ENCODE measurements around the gene ZNF358.

Gene ZNF358

DNA sequence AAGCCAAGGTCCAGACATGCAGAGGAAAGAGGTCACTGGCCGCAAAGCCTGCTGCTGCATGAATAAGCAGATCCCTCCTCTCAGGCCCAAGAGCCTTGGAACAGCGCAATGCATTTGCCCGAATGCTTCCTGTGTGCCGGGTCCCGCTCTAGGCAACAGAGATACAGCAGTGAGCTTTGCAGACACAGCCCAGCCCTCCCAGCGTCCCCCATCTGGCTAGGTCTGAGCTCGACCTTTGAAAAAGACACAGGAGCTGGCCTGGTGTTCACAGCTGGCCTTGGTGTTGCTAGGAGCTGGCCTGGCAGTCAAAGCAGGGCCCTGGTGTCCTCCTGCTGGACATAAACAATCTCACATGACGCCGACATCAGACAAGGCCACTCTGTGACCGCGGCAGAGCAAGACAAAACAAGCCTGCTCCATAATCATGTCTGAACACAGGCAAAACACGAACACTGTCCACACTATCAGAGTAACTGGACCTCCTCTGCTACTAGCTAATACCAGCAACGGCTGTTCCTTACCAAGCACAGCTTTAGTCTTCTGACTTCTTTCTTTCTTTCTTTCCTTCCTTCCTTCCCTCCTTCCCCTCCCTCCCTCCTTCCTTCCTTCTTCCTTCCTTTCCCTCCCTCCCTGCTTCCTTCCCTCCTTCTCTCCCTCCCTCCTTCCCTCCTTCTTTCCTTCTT lies 21.3 kb upstream of the ZNF358 start:
- TF ChIP-seq, protein P1, sequence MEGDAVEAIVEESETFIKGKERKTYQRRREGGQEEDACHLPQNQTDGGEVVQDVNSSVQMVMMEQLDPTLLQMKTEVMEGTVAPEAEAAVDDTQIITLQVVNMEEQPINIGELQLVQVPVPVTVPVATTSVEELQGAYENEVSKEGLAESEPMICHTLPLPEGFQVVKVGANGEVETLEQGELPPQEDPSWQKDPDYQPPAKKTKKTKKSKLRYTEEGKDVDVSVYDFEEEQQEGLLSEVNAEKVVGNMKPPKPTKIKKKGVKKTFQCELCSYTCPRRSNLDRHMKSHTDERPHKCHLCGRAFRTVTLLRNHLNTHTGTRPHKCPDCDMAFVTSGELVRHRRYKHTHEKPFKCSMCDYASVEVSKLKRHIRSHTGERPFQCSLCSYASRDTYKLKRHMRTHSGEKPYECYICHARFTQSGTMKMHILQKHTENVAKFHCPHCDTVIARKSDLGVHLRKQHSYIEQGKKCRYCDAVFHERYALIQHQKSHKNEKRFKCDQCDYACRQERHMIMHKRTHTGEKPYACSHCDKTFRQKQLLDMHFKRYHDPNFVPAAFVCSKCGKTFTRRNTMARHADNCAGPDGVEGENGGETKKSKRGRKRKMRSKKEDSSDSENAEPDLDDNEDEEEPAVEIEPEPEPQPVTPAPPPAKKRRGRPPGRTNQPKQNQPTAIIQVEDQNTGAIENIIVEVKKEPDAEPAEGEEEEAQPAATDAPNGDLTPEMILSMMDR (IDR thresholded peaks at IDR 0.05), result no peak
- Histone ChIP-seq H3K79me2 (no peaks in the 10 kb centered on the region), H2AFZ (peak overlapping the region; percentile 100), H3K9ac (no peak overlapping the region), H3K9me3 (ENCODE audit: control insufficient read depth, low read length) (no peaks in the 10 kb centered on the region), H3K27ac (peak overlapping the region; percentile 83), H3K4me3 (ENCODE audit: low read depth, low read length) (no peak overlapping the region), H3K36me3 (ENCODE audit: control insufficient read depth, insufficient read depth, low read length) (no peaks in the 10 kb centered on the region), H3K4me1 (peaks cover 11% of the 10 kb centered on the region), H3K27me3 (ENCODE audit: control insufficient read depth, insufficient read depth, low read length) (no peaks in the 10 kb centered on the region), H3K4me2 (ENCODE audit: low read length) (peak overlapping the region; percentile 51)

GRCh38 chr19:7497292-7497691 lies 18.6 kb upstream of the ZNF358 start:
- no peak overlapping the region for H3K9ac ChIP-seq
- H3K27ac ChIP-seq, result no peak overlapping the region
- TF ChIP-seq, protein P1 (IDR thresholded peaks at IDR 0.05), result peak; percentile 18
- no peak overlapping the region for H3K4me3 ChIP-seq (ENCODE audit: low read depth, low read length)
- H3K36me3 ChIP-seq (ENCODE audit: control insufficient read depth, insufficient read depth, low read length), result no peaks in the 10 kb centered on the region
- H3K4me1 ChIP-seq, result peaks cover 11% of the 10 kb centered on the region
- no peak overlapping the region for H2AFZ ChIP-seq
- no peaks in the 10 kb centered on the region for H3K9me3 ChIP-seq (ENCODE audit: control insufficient read depth, low read length)
- no peaks in the 10 kb centered on the region for H3K79me2 ChIP-seq
- no peak overlapping the region for H3K4me2 ChIP-seq (ENCODE audit: low read length)
- no peaks in the 10 kb centered on the region for H3K27me3 ChIP-seq (ENCODE audit: control insufficient read depth, insufficient read depth, low read length)

DNA sequence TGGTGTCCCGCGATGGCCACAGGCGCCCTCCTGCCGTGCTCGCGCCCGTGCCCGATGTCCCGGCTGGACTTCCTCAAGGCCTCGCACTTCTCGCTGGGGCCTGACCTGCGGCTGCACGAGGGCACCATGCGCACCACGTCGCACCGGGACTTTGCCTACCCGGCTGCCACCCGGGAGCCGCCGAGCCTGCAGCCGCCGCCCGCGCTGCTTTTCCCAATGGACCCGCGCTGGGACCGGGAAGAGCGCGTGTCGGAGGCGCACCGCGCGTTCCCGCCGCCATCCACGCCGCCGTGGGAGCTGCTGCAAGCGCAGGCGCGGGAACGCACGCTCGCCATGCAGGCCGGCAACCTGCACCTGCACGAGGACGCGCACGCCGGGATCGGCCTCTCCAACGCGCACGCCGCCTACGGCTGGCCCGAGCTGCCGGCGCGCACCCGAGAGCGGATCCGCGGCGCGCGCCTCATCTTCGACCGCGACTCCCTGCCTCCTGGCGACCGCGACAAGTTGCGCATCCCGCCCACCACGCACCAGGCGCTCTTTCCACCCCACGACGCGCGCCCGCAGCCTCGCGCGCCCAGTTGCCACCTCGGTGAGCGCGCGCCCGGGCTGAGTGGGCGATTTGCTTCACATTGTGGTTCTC lies 15.0 kb upstream of the ZNF358 start:
- Histone ChIP-seq H3K4me3 (ENCODE audit: low read depth, low read length) (peak overlapping the region; percentile 43), H3K27me3 (ENCODE audit: control insufficient read depth, insufficient read depth, low read length) (no peaks in the 10 kb centered on the region), H3K36me3 (ENCODE audit: control insufficient read depth, insufficient read depth, low read length) (no peaks in the 10 kb centered on the region), H3K9ac (no peak overlapping the region), H3K79me2 (no peaks in the 10 kb centered on the region), H3K9me3 (ENCODE audit: control insufficient read depth, low read length) (no peaks in the 10 kb centered on the region), H3K27ac (no peak overlapping the region), H3K4me1 (peaks cover 4% of the 10 kb centered on the region), H2AFZ (peak overlapping the region; percentile 71), H3K4me2 (ENCODE audit: low read length) (peak overlapping the region; percentile 71)
- TF ChIP-seq, protein P1 (IDR thresholded peaks at IDR 0.05), result no peak

DNA sequence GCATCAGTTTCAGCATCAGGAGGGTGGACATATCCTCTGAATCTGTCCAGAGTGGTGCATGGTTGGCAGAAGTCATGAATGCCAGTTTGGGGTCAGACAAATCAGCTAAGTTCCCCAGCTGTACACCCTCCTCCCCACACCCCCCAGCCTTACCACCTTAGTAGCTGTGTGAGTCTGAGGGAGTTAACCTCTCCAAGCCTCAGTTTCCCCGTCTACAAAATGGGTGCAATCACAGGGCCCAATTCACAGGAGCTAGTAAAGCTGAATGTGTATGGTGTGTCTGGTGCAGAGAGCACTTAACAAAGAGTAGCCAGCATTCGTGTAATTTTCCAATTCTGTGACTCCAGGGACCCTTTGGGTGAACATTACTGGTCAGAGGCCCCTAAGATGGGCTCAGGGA lies 13.4 kb upstream of the ZNF358 start:
- no peak overlapping the region for H3K9ac ChIP-seq
- no peak overlapping the region for H3K4me2 ChIP-seq (ENCODE audit: low read length)
- TF ChIP-seq, protein P1 (IDR thresholded peaks at IDR 0.05), result no peak
- H3K36me3 ChIP-seq (ENCODE audit: control insufficient read depth, insufficient read depth, low read length), result no peaks in the 10 kb centered on the region
- no peaks in the 10 kb centered on the region for H3K79me2 ChIP-seq
- H3K27ac ChIP-seq, result no peak overlapping the region
- H2AFZ ChIP-seq, result no peak overlapping the region
- H3K27me3 ChIP-seq (ENCODE audit: control insufficient read depth, insufficient read depth, low read length), result no peaks in the 10 kb centered on the region
- H3K4me1 ChIP-seq, result peaks cover 4% of the 10 kb centered on the region
- no peaks in the 10 kb centered on the region for H3K9me3 ChIP-seq (ENCODE audit: control insufficient read depth, low read length)
- no peak overlapping the region for H3K4me3 ChIP-seq (ENCODE audit: low read depth, low read length)

All from parathyroid adenoma (tissue), 2 donors.